Esophagus squamous epithelium (tissue), 5 donors: ENCODE results near the gene FAM167B. TPM values are rescaled to one million over a fixed set of nuclear protein-coding genes. Genes with fewer than 3 reads are reported as not detected.

Source experiments
- DNase-seq: peaks from one replicate; lab custom pipeline; 2025; lab: John Stamatoyannopoulos, UW
- H3K27ac ChIP-seq, 4 donors: fragments of 200-600 bp; sonication (generic); one replicate each; pipeline ENCODE4 v1.5.1; 2016 to 2019; ENCODE audit warnings: mild to moderate bottlenecking in 1 of 4
- H3K27me3 ChIP-seq, 4 donors: fragments of 200-600 bp; sonication (generic); 1 replicate in 3 of 4; 2 replicates in 1 of 4; pipeline versions ENCODE4 v1.5.1 to v1.6.0; 2017 to 2021; ENCODE audit warnings: antibody characterized with exemption in 1 of 4
- H3K36me3 ChIP-seq, 3 donors: fragments of 200-600 bp; sonication (generic); one replicate each; pipeline ENCODE4 v1.5.1; 2016 to 2019
- H3K4me1 ChIP-seq, 3 donors: fragments of 200-600 bp; sonication (generic); one replicate each; pipeline ENCODE4 v1.5.1; 2017 to 2019
- H3K4me3 ChIP-seq, 4 donors: fragments of 200-600 bp; sonication (generic); 1 replicate in 3 of 4; 2 replicates in 1 of 4; pipeline ENCODE4 v1.5.1; 2016 to 2019; ENCODE audit warnings: mild to moderate bottlenecking in 2 of 4, moderate library complexity in 1 of 4
- H3K9me3 ChIP-seq, 3 donors: fragments of 200-600 bp; sonication (generic); one replicate each; pipeline ENCODE4 v1.5.1; 2016 to 2019
- POLR2A ChIP-seq, 4 donors: fragments of 450-650 bp; IDR thresholded peaks; one replicate each; pipeline ENCODE4 v1.6.1; 2017; ENCODE audit warnings: antibody characterized with exemption in 4 of 4, mild to moderate bottlenecking in 4 of 4, moderate library complexity in 3 of 4
- WGBS, 2 donors: methylation state at CpG; one replicate each; pipeline ENCODE4 v1.1.5; 2018; 5-methylcytosine and 5-hydroxymethylcytosine counted together
- intact Hi-C: fragments of 100-400 bp; cut with DNase I; formaldehyde crosslinking; loops from one replicate; pipeline ENCODE4 v1.15.0; 2022
- total RNA-seq, 4 donors: library from RNA; depleted of rRNA; stranded (reverse); fragments of >200 nt; gene quantifications; one replicate each; pipeline ENCODE4 v1.1.0, GENCODE V29; 2016
- TF ChIP-seq, protein P1 (sequence below), 6 experiments: fragments of 450-650 bp in 4 of 6; fragments of 200-600 bp in 2 of 6; sonication (generic) in 2 of 6; IDR thresholded peaks; one replicate each; pipeline ENCODE4 v1.5.1; 2016 to 2019; ENCODE audit warnings: antibody characterized with exemption in 6 of 6, mild to moderate bottlenecking in 4 of 6, moderate library complexity in 4 of 6
- donor health status: DM: yes; HTN: yes; CAD: no.

Gene FAM167B
- total RNA-seq, 4 donors from 2014 or later, result 1.7 to 5.5 TPM; not detected in 2

DNA sequence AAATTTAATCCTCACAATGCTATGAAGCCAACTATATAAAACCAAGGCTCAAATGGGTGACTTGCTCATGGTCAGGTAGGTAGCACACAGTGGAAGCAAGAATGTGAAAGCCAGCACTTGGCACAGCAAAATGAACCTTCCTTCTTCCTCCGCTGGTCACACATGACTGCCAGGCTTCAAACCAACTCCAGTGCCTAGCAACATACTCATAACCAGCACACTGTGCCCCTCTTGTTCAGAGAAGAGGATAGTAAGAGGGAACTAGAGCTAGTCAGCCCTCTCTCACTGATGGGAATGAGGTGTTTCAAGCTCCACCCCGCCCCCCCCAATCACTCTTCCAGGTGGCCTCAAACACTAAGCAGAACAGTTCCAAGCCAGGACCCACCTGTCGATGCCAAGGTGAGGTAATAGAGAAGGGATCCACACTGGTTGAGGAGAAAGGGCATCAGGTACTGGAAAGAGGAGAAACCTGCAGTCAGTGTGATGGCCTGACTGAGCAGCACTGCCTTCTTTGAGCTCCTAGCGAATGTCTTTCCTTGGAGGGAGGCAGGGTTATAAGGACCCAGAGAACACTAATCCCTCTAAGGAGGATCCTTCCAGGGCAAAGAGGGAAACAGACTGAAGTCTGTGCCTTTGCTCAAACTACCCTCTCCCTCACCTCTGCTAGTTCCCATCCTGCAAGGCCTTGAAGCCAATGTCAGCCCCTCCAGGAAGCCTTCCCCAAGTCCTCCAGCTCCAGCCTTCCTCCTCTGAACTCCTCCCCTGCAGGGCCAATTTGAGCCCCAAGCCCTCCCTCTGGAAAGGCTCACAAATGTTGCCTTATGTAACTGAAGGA, 26.1 kb upstream of the FAM167B start:
- DNase-seq, result no peak
- no peak for TF ChIP-seq POLR2A (IDR thresholded peaks at IDR 0.05)
- Histone ChIP-seq H3K9me3 (no peaks in the 10 kb centered on the region), H3K27ac (peak overlapping the region in 3 of 4 donors; percentile 93 to 96 (median 94)), H3K4me1 (peaks cover 22 to 53% (median 24%) of the 10 kb centered on the region in 3 donors), H3K27me3 (no peaks in the 10 kb centered on the region), H3K4me3 (peak overlapping the region; percentile 65 to 99 (median 82)), H3K36me3 (peaks cover 0 to 72% (median 15%) of the 10 kb centered on the region in 3 donors)
- intact Hi-C loops, result no loop called here
- WGBS, 2 donors, result 75 to 83% methylated on average over 4 of the region's 4 CpGs

DNA sequence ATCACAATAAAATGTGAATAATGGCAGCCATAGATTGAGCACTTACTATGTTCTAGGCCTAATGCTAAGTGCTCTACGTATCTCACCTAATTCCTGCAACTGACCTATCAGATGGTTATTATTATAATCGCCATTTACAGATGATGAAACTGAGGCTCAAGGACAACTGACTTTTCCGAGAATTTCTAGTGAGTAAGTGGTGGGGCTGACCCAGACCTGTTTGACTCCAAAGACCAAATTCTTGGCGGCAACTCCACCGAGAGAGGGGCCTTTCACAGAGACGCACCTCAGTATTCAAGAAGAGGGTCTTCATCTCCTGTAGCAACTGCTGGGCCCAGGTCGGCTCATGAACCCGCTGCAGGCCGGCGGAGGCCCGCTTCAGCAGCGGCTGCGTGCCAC, 25.4 kb upstream of the FAM167B start:
- no peaks in the 10 kb centered on the region for H3K27me3 ChIP-seq
- H3K4me1 ChIP-seq, result peaks cover 22 to 47% (median 24%) of the 10 kb centered on the region in 3 donors
- H3K4me3 ChIP-seq, result peak overlapping the region; percentile 65 to 99 (median 82)
- intact Hi-C loops, result no loop called here
- peak overlapping the region; percentile 93 to 96 (median 94) for H3K27ac ChIP-seq
- peaks cover 0 to 72% (median 11%) of the 10 kb centered on the region in 3 donors for H3K36me3 ChIP-seq
- no peak for TF ChIP-seq POLR2A (IDR thresholded peaks at IDR 0.05)
- TF ChIP-seq, protein P1, sequence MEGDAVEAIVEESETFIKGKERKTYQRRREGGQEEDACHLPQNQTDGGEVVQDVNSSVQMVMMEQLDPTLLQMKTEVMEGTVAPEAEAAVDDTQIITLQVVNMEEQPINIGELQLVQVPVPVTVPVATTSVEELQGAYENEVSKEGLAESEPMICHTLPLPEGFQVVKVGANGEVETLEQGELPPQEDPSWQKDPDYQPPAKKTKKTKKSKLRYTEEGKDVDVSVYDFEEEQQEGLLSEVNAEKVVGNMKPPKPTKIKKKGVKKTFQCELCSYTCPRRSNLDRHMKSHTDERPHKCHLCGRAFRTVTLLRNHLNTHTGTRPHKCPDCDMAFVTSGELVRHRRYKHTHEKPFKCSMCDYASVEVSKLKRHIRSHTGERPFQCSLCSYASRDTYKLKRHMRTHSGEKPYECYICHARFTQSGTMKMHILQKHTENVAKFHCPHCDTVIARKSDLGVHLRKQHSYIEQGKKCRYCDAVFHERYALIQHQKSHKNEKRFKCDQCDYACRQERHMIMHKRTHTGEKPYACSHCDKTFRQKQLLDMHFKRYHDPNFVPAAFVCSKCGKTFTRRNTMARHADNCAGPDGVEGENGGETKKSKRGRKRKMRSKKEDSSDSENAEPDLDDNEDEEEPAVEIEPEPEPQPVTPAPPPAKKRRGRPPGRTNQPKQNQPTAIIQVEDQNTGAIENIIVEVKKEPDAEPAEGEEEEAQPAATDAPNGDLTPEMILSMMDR (IDR thresholded peaks at IDR 0.05), result no peak
- WGBS, 2 donors, result 7 to 11% methylated on average over 6 to 9 of the region's 13 CpGs
- no peaks in the 10 kb centered on the region for H3K9me3 ChIP-seq
- no peak for DNase-seq

DNA sequence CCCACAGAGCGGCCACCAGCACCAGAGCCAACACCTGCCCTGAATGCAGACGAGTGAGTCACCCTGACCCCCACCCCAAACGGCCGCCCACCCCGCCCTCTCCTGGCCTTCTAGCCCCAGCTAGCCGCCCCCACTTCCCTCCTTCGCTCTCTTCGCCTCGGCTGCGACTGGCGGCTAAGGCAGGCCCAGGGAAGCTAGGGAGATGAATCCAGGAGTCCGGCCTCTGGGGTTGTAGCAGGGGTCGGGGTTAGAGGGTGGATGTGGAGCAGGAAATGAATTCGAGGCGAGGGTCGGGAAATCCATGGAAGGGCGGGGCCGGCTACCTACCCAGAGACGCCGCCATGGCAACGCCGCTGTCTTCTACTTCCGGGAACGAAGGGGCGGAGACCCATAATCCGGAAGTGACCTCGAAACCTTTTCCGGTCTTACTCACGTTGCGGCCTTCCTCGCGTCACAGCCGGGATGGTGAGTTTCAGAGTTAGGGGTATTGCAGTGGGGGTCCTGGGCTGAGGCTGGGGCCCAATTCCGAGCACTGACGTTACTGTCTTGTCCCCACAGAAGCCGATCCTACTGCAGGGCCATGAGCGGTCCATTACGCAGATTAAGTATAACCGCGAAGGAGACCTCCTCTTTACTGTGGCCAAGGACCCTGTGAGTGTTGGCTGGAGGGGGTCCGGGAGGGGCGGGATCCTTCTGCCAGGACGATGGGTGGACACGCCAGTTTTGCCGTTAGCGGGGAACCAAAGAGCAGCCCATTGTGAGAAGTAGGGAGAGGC, 24.9 kb upstream of the FAM167B start, which contains the start of the genes EIF3I and TMEM234:
Gene EIF3I, plus strand, starts transcription at position 428 of the 776 bp plus-strand sequence. Its CDS starts 35 bp downstream, at position 463.
Gene TMEM234, minus strand, starts transcription at position 374 of the 776 bp plus-strand sequence. Its CDS starts 31 bp downstream, at position 343.
- peak within 1 kb of the TSS; percentile 93 to 96 (median 94) for H3K27ac ChIP-seq
- TF ChIP-seq, protein P1 (IDR thresholded peaks at IDR 0.05), result peak in 1 of 6 experiments; percentile 8
- TF ChIP-seq POLR2A (IDR thresholded peaks at IDR 0.05), result peak in 3 of 4 donors; percentile 30 to 76 (median 54)
- H3K9me3 ChIP-seq, result no peaks in the 10 kb centered on the region
- H3K4me1 ChIP-seq, result peaks cover 22 to 46% (median 24%) of the 10 kb centered on the region in 3 donors
- 0% methylated on average over 9 to 10 of the region's 46 CpGs for WGBS, 2 donors
- no peaks in the 10 kb centered on the region for H3K27me3 ChIP-seq
- peak; percentile 64 for DNase-seq
- intact Hi-C loops, result no loop called here
- H3K4me3 ChIP-seq, result peak within 1 kb of the TSS; percentile 65 to 99 (median 82)
- H3K36me3 ChIP-seq, result peaks cover 0 to 72% (median 11%) of the 10 kb centered on the region in 3 donors

DNA sequence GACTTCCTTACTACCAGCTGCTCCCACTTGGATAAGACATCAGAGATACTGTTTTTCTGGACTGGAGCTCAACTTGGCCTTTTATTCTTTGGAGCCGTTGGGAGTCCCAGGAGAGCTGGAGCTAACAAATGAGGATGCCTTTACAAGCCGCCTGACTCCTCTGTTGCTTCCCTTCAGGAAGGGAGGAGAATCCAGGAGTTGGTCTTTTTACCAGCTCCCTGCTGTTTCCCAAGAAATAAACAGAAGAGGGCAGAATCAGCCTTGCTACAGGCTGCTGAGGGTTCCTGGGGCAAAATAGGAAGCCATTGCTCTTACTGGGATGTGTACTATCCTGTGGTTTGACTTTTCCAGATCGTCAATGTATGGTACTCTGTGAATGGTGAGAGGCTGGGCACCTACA, 23.3 kb upstream of the FAM167B start:
- TF ChIP-seq POLR2A (IDR thresholded peaks at IDR 0.05), result no peak
- TF ChIP-seq, protein P1 (IDR thresholded peaks at IDR 0.05), result no peak
- no peaks in the 10 kb centered on the region for H3K9me3 ChIP-seq
- H3K27me3 ChIP-seq, result no peaks in the 10 kb centered on the region
- intact Hi-C loops, result no loop called here
- H3K4me1 ChIP-seq, result peaks cover 22 to 46% (median 24%) of the 10 kb centered on the region in 3 donors
- peak overlapping the region in 3 of 4 donors; percentile 65 to 99 (median 97) for H3K4me3 ChIP-seq
- H3K27ac ChIP-seq, result peak overlapping the region; percentile 93 to 96 (median 94)
- DNase-seq, result no peak
- WGBS, 2 donors, result 83 to 86% methylated on average over 1 to 3 of the region's 3 CpGs
- H3K36me3 ChIP-seq, result peaks cover 14 to 72% (median 25%) of the 10 kb centered on the region in 3 donors

DNA sequence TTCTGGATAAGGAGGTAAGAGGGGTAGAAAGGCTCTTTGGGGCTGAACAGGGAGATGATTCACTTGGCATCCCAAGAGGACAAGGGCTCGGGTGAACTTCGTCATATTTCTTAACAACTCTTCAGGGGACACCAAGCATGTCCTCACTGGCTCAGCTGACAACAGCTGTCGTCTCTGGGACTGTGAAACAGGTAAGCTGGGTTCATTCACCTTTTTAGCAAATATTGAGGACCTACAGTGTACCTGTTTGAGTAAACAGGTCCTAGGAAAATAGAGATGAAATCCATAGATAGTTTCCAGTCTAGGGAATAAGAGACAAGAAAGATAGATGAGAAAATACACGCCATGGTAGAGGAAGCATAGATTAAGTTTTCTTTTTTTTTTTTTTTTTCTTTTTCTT, 22.7 kb upstream of the FAM167B start:
- TF ChIP-seq, protein P1 (IDR thresholded peaks at IDR 0.05), result no peak
- TF ChIP-seq POLR2A (IDR thresholded peaks at IDR 0.05), result no peak
- DNase-seq, result no peak
- intact Hi-C loops, result no loop called here
- peaks cover 16 to 72% (median 29%) of the 10 kb centered on the region in 3 donors for H3K36me3 ChIP-seq
- H3K27ac ChIP-seq, result no peak overlapping the region
- H3K9me3 ChIP-seq, result no peaks in the 10 kb centered on the region
- H3K27me3 ChIP-seq, result no peaks in the 10 kb centered on the region
- no peak overlapping the region for H3K4me3 ChIP-seq
- H3K4me1 ChIP-seq, result peaks cover 22 to 46% (median 24%) of the 10 kb centered on the region in 3 donors
- WGBS, 2 donors, result 79 to 84% methylated on average over 4 of the region's 4 CpGs
